T-helper 1 cell treated with Interleukin-12 subunit alpha and Interleukin-12 subunit beta and Interleukin-4 antibody, amounts not matched to agents 30 ng/mL and 1 ng/mL, for 36 hours (primary cell): ENCODE results near the gene UBE2E2. TPM values are rescaled to one million over a fixed set of nuclear protein-coding genes. Genes with fewer than 3 reads are reported as not detected.

Experiments used
- intact Hi-C: fragments of 100-400 bp; cut with micrococcal nuclease; formaldehyde crosslinking; loops from one replicate; pipeline ENCODE4 v1.15.1; 2024
- total RNA-seq: library from RNA; stranded (reverse); gene quantifications from 2 replicates; pipeline ENCODE4 v1.2.3, GENCODE V29; 2022

UBE2E2 gene
- total RNA-seq, 1 donor from 2014 or later = 3.9 TPM

- intact Hi-C loops = no loop called here
Measured at GRCh38 chr3:23574822-23575315, 371.7 kb downstream of the UBE2E2 start.

- intact Hi-C loops = no loop called here
Measured at GRCh38 chr3:23575697-23576096, 372.6 kb downstream of the UBE2E2 start.

GRCh38 chr3:23576379-23576959 is 373.3 kb downstream of the UBE2E2 start:
- intact Hi-C loops = no loop called here

- intact Hi-C loops = no loop called here
Measured at GRCh38 chr3:23580096-23580713, 377.1 kb downstream of the UBE2E2 start.

GRCh38 chr3:23583980-23584740 is 381.0 kb downstream of the UBE2E2 start:
- intact Hi-C loops = no loop called here

- intact Hi-C loops = no loop called here
Measured at GRCh38 chr3:23587513-23587912, 384.4 kb downstream of the UBE2E2 start.

- intact Hi-C loops = no loop called here
Measured at GRCh38 chr3:23588547-23588946, 385.4 kb downstream of the UBE2E2 start.

- intact Hi-C loops = no loop called here
Measured at GRCh38 chr3:23589602-23590001, 386.5 kb downstream of the UBE2E2 start.

GRCh38 chr3:23590424-23591273 is 387.5 kb downstream of the UBE2E2 start:
- intact Hi-C loops = no loop called here

GRCh38 chr3:23591374-23591773 is 388.2 kb downstream of the UBE2E2 start:
- intact Hi-C loops = no loop called here

GRCh38 chr3:23592961-23593931 is 390.1 kb downstream of the UBE2E2 start:
- intact Hi-C loops = no loop called here

GRCh38 chr3:23594066-23594465 is 390.9 kb downstream of the UBE2E2 start:
- intact Hi-C loops = no loop called here

- intact Hi-C loops = no loop called here
Measured at GRCh38 chr3:23594894-23595670, 392.0 kb downstream of the UBE2E2 start.

GRCh38 chr3:23595851-23596250 is 392.7 kb downstream of the UBE2E2 start:
- intact Hi-C loops = no loop called here

GRCh38 chr3:23600167-23600871 is 397.2 kb downstream of the UBE2E2 start:
- intact Hi-C loops = no loop called here

GRCh38 chr3:23601091-23601822 is 398.1 kb downstream of the UBE2E2 start:
- intact Hi-C loops = no loop called here

- intact Hi-C loops = no loop called here
Measured at GRCh38 chr3:23602971-23603370, 399.8 kb downstream of the UBE2E2 start.

GRCh38 chr3:23607184-23607847 is 404.2 kb downstream of the UBE2E2 start:
- intact Hi-C loops = no loop called here
